ENCODE results near the gene SLC24A4. TPM values are rescaled to one million over a fixed set of nuclear protein-coding genes. Genes with fewer than 3 reads are reported as not detected.

Gene SLC24A4
- total RNA-seq, 1 donor from 2014 or later, result not detected

DNA sequence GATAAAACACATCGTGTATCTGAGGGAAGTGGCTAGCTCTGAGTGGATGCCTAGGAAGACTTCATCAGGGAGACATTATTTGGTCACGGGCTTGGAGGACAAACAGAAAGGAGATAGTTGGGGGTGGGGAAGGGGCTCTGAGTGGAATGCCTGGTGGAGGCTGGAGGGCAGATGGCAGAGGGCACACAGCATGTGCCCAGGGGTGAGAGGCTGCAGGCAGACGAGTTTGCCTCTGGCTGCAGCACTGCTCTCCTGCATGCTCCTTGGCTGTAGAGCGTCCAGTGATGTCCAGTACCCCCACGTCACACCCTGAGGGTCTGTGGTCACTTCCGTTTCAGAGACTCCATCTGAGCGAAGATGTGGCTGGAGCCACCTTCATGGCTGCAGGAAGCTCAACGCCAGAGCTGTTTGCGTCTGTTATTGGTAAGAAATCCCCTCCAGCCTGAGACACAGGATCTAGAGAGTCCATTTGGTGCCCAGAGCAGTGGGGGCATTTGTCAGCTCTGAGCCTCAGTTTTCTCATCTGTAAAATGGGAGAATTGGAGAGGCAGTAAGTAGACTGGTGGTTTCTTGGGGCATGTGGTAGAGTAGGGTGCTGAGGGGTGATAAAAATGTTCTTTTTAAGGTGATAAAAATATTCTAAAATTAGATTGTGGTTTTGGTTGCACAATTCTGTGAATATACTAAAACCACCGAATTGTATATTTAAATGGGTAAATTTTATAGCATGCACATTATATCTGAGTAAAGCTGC, 119.0 kb downstream of the SLC24A4 start:
- H3K4me3 Mint-ChIP-seq (ENCODE audit: unreplicated experiment), result no peak overlapping the region
- TF ChIP-seq, protein P1, sequence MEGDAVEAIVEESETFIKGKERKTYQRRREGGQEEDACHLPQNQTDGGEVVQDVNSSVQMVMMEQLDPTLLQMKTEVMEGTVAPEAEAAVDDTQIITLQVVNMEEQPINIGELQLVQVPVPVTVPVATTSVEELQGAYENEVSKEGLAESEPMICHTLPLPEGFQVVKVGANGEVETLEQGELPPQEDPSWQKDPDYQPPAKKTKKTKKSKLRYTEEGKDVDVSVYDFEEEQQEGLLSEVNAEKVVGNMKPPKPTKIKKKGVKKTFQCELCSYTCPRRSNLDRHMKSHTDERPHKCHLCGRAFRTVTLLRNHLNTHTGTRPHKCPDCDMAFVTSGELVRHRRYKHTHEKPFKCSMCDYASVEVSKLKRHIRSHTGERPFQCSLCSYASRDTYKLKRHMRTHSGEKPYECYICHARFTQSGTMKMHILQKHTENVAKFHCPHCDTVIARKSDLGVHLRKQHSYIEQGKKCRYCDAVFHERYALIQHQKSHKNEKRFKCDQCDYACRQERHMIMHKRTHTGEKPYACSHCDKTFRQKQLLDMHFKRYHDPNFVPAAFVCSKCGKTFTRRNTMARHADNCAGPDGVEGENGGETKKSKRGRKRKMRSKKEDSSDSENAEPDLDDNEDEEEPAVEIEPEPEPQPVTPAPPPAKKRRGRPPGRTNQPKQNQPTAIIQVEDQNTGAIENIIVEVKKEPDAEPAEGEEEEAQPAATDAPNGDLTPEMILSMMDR (IDR thresholded peaks at IDR 0.05), result no peak
- no peaks in the 10 kb centered on the region for H3K9me3 Mint-ChIP-seq (ENCODE audit: unreplicated experiment)
- no peaks in the 10 kb centered on the region for H3K4me1 Mint-ChIP-seq (ENCODE audit: unreplicated experiment)
- H3K27ac Mint-ChIP-seq (ENCODE audit: unreplicated experiment), result no peak overlapping the region
- no peak for DNase-seq (ENCODE audit: extremely low spot score, unreplicated experiment)
- no peaks in the 10 kb centered on the region for H3K36me3 Mint-ChIP-seq (ENCODE audit: unreplicated experiment)
- H3K27me3 Mint-ChIP-seq (ENCODE audit: unreplicated experiment), result peaks cover 5% of the 10 kb centered on the region

DNA sequence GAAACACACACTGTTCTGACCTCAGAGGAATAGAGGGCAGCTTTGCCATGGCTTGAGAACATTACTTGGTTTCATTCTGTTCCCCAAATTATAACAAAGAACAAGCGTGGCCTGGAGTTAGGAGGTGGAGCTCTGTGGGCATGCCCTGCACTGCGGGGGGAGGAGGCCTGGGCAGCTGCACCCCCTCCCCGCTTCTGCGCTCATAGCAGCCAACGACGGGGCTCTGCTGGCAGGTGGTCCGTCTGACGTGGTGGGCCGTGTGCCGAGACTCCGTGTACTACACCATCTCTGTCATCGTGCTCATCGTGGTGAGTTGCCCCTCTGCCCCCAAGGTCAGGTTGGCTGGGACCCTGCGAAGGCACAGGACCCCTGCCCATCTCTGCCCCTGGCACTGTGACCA, 120.2 kb downstream of the SLC24A4 start:
- Mint-ChIP-seq H3K4me3 (ENCODE audit: unreplicated experiment) (no peak overlapping the region), H3K27me3 (ENCODE audit: unreplicated experiment) (no peaks in the 10 kb centered on the region), H3K4me1 (ENCODE audit: unreplicated experiment) (no peaks in the 10 kb centered on the region), H3K27ac (ENCODE audit: unreplicated experiment) (no peak overlapping the region), H3K9me3 (ENCODE audit: unreplicated experiment) (no peaks in the 10 kb centered on the region), H3K36me3 (ENCODE audit: unreplicated experiment) (no peaks in the 10 kb centered on the region)
- TF ChIP-seq, protein P1 (IDR thresholded peaks at IDR 0.05), result no peak
- DNase-seq (ENCODE audit: extremely low spot score, unreplicated experiment), result no peak

DNA sequence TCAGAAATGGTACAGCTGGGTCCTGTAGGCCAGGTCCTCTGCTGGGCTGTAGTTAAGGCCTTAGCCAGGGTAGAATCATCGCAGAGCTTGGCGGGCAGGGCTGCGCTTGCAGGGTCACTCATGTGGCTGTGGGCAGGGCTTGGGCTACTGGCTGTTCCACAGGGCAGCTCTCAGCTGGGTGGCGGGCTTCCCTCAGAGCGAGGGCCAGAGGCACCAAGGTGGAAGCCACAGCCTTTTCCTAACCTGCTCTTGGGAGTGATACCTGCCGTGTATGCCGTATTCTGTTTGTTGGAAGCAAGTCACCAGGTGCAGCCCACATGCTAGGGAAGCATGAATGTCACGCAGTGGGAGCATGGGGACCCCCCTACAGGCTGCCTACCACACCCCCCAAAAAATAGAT, 120.8 kb downstream of the SLC24A4 start:
- Mint-ChIP-seq H3K36me3 (ENCODE audit: unreplicated experiment) (no peaks in the 10 kb centered on the region), H3K9me3 (ENCODE audit: unreplicated experiment) (no peaks in the 10 kb centered on the region), H3K4me3 (ENCODE audit: unreplicated experiment) (no peak overlapping the region)

DNA sequence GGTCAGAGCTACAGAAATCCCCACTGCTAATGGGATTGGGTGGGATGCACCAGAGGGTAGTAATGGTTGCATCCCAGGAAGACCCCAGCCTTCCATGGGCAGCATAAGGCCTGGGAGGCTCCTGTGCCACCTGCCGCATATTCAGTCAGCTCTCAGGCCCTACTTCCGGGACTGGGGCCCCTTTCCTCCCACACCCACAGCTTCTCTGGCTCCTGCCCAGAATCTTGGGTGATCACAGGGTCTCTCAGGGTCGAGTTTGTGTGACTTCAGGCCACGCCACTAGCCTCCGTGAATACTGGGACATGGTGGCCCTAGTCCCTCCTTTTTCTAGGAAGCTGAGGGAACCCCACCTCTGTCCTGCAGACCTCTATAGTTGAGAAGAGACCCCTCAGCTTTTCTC, 123.8 kb downstream of the SLC24A4 start:
- TF ChIP-seq, protein P1 (IDR thresholded peaks at IDR 0.05), result no peak
- Mint-ChIP-seq H3K27me3 (ENCODE audit: unreplicated experiment) (no peaks in the 10 kb centered on the region), H3K4me3 (ENCODE audit: unreplicated experiment) (no peak overlapping the region), H3K9me3 (ENCODE audit: unreplicated experiment) (no peaks in the 10 kb centered on the region), H3K27ac (ENCODE audit: unreplicated experiment) (no peak overlapping the region), H3K36me3 (ENCODE audit: unreplicated experiment) (no peaks in the 10 kb centered on the region), H3K4me1 (ENCODE audit: unreplicated experiment) (peaks cover 7% of the 10 kb centered on the region)
- no peak for DNase-seq (ENCODE audit: extremely low spot score, unreplicated experiment)

More for the DNA sequence above, 120.8 kb downstream of the SLC24A4 start:
- no peaks in the 10 kb centered on the region for H3K27me3 Mint-ChIP-seq (ENCODE audit: unreplicated experiment)
- DNase-seq (ENCODE audit: extremely low spot score, unreplicated experiment), result no peak
- no peaks in the 10 kb centered on the region for H3K4me1 Mint-ChIP-seq (ENCODE audit: unreplicated experiment)
- TF ChIP-seq, protein P1 (IDR thresholded peaks at IDR 0.05), result no peak
- no peak overlapping the region for H3K27ac Mint-ChIP-seq (ENCODE audit: unreplicated experiment)

DNA sequence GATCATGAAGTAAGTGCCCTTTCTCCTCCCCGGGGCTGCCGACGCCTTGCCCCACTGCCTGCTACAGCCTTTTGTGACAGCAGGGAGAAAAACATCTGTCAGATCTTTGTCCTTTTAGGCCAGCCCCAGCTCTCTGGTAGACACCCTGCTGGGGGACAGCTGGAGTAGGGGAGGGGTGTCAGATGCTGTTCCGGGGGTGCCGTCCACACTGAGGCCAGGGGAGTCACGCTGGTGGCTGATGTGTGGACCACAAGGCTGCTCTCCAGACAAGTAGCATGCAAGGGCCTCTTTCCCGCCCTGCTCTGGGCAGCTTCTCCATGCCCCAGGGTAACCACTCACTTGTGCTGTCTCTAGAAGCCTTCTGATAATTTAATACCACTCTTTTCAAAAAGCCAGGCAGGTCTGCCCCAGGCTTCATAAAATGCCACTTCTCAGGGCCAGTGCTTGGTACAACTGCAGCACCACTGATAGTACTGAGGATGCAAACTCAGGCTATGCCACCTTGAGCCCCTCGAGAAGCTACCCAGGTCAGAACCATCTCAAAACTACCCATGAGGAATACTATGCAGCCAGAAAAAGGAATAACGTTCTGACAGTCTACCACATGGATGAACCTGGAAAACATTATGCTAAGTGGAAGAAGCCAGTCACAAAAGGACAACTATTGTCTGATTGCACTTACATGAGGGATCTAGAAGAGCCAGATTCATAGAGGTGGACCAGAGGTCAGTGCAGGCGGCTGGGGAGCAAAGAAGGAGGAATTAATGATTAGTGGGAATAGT, 124.6 kb downstream of the SLC24A4 start:
- no peaks in the 10 kb centered on the region for H3K9me3 Mint-ChIP-seq (ENCODE audit: unreplicated experiment)
- no peaks in the 10 kb centered on the region for H3K36me3 Mint-ChIP-seq (ENCODE audit: unreplicated experiment)
- H3K4me1 Mint-ChIP-seq (ENCODE audit: unreplicated experiment), result peaks cover 10% of the 10 kb centered on the region
- H3K27me3 Mint-ChIP-seq (ENCODE audit: unreplicated experiment), result no peaks in the 10 kb centered on the region
- H3K4me3 Mint-ChIP-seq (ENCODE audit: unreplicated experiment), result no peak overlapping the region
- no peak for DNase-seq (ENCODE audit: extremely low spot score, unreplicated experiment)
- no peak overlapping the region for H3K27ac Mint-ChIP-seq (ENCODE audit: unreplicated experiment)
- TF ChIP-seq, protein P1 (IDR thresholded peaks at IDR 0.05), result no peak
